Omental fat pad (tissue), 4 donors: ENCODE measurements around the gene MFN2. TPM values are rescaled to one million over a fixed set of nuclear protein-coding genes. Genes with fewer than 3 reads are reported as not detected.

Experiments
- ATAC-seq: fragments of 150-250 bp; one replicate; pipeline ENCODE4 v1.9.1; 2016; ENCODE audit warnings: mild to moderate bottlenecking, moderate library complexity; ENCODE audit not compliant: low FRiP score
- DNase-seq: peaks from one replicate; pipeline ENCODE4 v3.0.0-alpha.2; 2019; ENCODE audit warnings: low spot score
- CTCF ChIP-seq, 3 donors: fragments of 450-650 bp; IDR thresholded peaks; one replicate each; pipeline ENCODE4 v1.5.1; 2016 to 2017; ENCODE audit warnings: antibody characterized with exemption in 3 of 3, mild to moderate bottlenecking in 3 of 3, moderate library complexity in 2 of 3
- total RNA-seq, 4 donors: library from RNA; depleted of rRNA; stranded (reverse); fragments of >200 nt; gene quantifications; one replicate each; pipeline ENCODE4 v1.1.0, GENCODE V29; 2016

The MFN2 gene
- total RNA-seq, 4 donors from 2014 or later = 66.4 to 74.8 (median 70.0) TPM

GRCh38 chr1:12012560-12013316 lies 32.5 kb downstream of the MFN2 start:
- TF ChIP-seq CTCF (IDR thresholded peaks at IDR 0.05) = no peak
- no peak for DNase-seq
- no peak for ATAC-seq

GRCh38 chr1:12014141-12014991 lies 34.1 kb downstream of the MFN2 start:
- DNase-seq (no peak), ATAC-seq (no peak)
- TF ChIP-seq CTCF (IDR thresholded peaks at IDR 0.05) = no peak

GRCh38 chr1:12015001-12015491 lies 34.8 kb downstream of the MFN2 start:
- DNase-seq (no peak), ATAC-seq (no peak)
- TF ChIP-seq CTCF (IDR thresholded peaks at IDR 0.05) = no peak

GRCh38 chr1:12015499-12015898 lies 35.3 kb downstream of the MFN2 start:
- ATAC-seq (no peak), DNase-seq (no peak)
- TF ChIP-seq CTCF (IDR thresholded peaks at IDR 0.05) = no peak

GRCh38 chr1:12016182-12016581 lies 35.9 kb downstream of the MFN2 start:
- no peak for TF ChIP-seq CTCF (IDR thresholded peaks at IDR 0.05)
- ATAC-seq (no peak), DNase-seq (no peak)

GRCh38 chr1:12019858-12020509 lies 39.7 kb downstream of the MFN2 start:
- no peak for TF ChIP-seq CTCF (IDR thresholded peaks at IDR 0.05)
- peak; percentile 17 for ATAC-seq
- no peak for DNase-seq
